Activated CD4-positive, alpha-beta T cell treated with anti-CD3 and anti-CD28 coated beads for 24 hours (primary cell): ENCODE measurements around the gene MLLT1.
A peak's percentile ranks its signal among the peaks of the same experiment; 100 is the strongest.
"Not testable (repeated sequence)": the region's sequence is repeated elsewhere in the genome, so short reads cannot be mapped to it uniquely, and the experiment has no call there.

ENCODE experiments used
- DNase-seq, 2 donors: peaks; one replicate each; pipeline ENCODE4 v3.0.0-alpha.2; 2020; ENCODE audit warnings: low read depth in 2 of 2

The MLLT1 gene

GRCh38 chr19:6279931-6280591 is at the start of gene MLLT1:
Gene MLLT1 (minus strand): TSS chr19:6279975. CDS start chr19:6279784, 191 bp downstream.
- DNase-seq: peak; percentile 94 to 95

GRCh38 chr19:6326815-6327214 is 47.0 kb upstream of the MLLT1 start:
- DNase-seq: no peak

- no peak for DNase-seq
These were observed 45.8 kb upstream of the MLLT1 start for GRCh38 chr19:6325614-6326013.

GRCh38 chr19:6324757-6325156 is 45.0 kb upstream of the MLLT1 start:
- no peak for DNase-seq

GRCh38 chr19:6322284-6322683 is 42.5 kb upstream of the MLLT1 start:
- DNase-seq: no peak

- no peak for DNase-seq
These were observed 39.6 kb upstream of the MLLT1 start for GRCh38 chr19:6319376-6319775.

GRCh38 chr19:6318772-6319171 is 39.0 kb upstream of the MLLT1 start:
- DNase-seq: no peak

GRCh38 chr19:6315646-6316045 is 35.9 kb upstream of the MLLT1 start:
- not testable (repeated sequence) for DNase-seq

- DNase-seq: no peak
These were observed 33.7 kb upstream of the MLLT1 start for GRCh38 chr19:6313398-6313969.

- no peak for DNase-seq
These were observed 32.2 kb upstream of the MLLT1 start for GRCh38 chr19:6312018-6312417.

GRCh38 chr19:6298413-6298812 is 18.6 kb upstream of the MLLT1 start:
- DNase-seq: no peak

- no peak for DNase-seq
These were observed 17.4 kb upstream of the MLLT1 start for GRCh38 chr19:6297202-6297601.

- DNase-seq: no peak
These were observed 12.2 kb upstream of the MLLT1 start for GRCh38 chr19:6292006-6292405.

GRCh38 chr19:6288737-6289136 is 9.0 kb upstream of the MLLT1 start:
- no peak for DNase-seq

GRCh38 chr19:6287269-6287885 is 7.6 kb upstream of the MLLT1 start:
- no peak for DNase-seq

- no peak for DNase-seq
These were observed 6.9 kb upstream of the MLLT1 start for GRCh38 chr19:6286676-6287075.

GRCh38 chr19:6282393-6282792 is 2.6 kb upstream of the MLLT1 start:
- not testable (repeated sequence) for DNase-seq

- DNase-seq: no peak
These were observed 200 bp downstream of the MLLT1 start for GRCh38 chr19:6279620-6279930.

GRCh38 chr19:6278740-6279619 is 795 bp downstream of the MLLT1 start:
- no peak for DNase-seq

GRCh38 chr19:6278051-6278450 is 1.7 kb downstream of the MLLT1 start:
- no peak for DNase-seq

GRCh38 chr19:6276447-6276846 is 3.3 kb downstream of the MLLT1 start:
- no peak for DNase-seq

- DNase-seq: no peak
These were observed 4.5 kb downstream of the MLLT1 start for GRCh38 chr19:6275170-6275744.
